ENCODE measurements around the gene KCNK5.

Gene KCNK5

GRCh38 chr6:39197521-39197920, 31.8 kb downstream of the KCNK5 start:
- H3K4me2 ChIP-seq = no peak overlapping the region
- H3K4me3 ChIP-seq (IDR thresholded peaks at IDR 0.05; ENCODE audit: insufficient read depth, low read depth, low read length) = no peak overlapping the region
- H2AFZ ChIP-seq (ENCODE audit: low read depth) = no peak overlapping the region
- no peaks in the 10 kb centered on the region for H3K27me3 ChIP-seq (ENCODE audit: insufficient read depth, low read depth)
- H3K4me1 ChIP-seq (ENCODE audit: low read depth, poor library complexity, severe bottlenecking) = no peaks in the 10 kb centered on the region
- no peaks in the 10 kb centered on the region for H3K79me2 ChIP-seq (ENCODE audit: insufficient read depth, low read depth)
- H3K36me3 ChIP-seq (ENCODE audit: insufficient read depth) = no peaks in the 10 kb centered on the region
- no peak overlapping the region for H3K9ac ChIP-seq
- no peak overlapping the region for H3K27ac ChIP-seq
- no peak for TF ChIP-seq CTCF (conservative IDR thresholded peaks at IDR 0.05; ENCODE audit: low read depth, low read length)
- H4K20me1 ChIP-seq (ENCODE audit: insufficient read depth) = no peaks in the 10 kb centered on the region

GRCh38 chr6:39196673-39197091, 32.6 kb downstream of the KCNK5 start:
- H3K27me3 ChIP-seq (ENCODE audit: insufficient read depth, low read depth) = no peaks in the 10 kb centered on the region
- TF ChIP-seq CTCF (conservative IDR thresholded peaks at IDR 0.05; ENCODE audit: low read depth, low read length) = no peak
- no peak overlapping the region for H3K4me3 ChIP-seq (IDR thresholded peaks at IDR 0.05; ENCODE audit: insufficient read depth, low read depth, low read length)
- no peak overlapping the region for H3K9ac ChIP-seq
- no peaks in the 10 kb centered on the region for H4K20me1 ChIP-seq (ENCODE audit: insufficient read depth)
- no peak overlapping the region for H3K27ac ChIP-seq
- H3K4me1 ChIP-seq (ENCODE audit: low read depth, poor library complexity, severe bottlenecking) = no peaks in the 10 kb centered on the region
- no peaks in the 10 kb centered on the region for H3K79me2 ChIP-seq (ENCODE audit: insufficient read depth, low read depth)
- H3K4me2 ChIP-seq = no peak overlapping the region
- no peak overlapping the region for H2AFZ ChIP-seq (ENCODE audit: low read depth)
- H3K36me3 ChIP-seq (ENCODE audit: insufficient read depth) = no peaks in the 10 kb centered on the region

GRCh38 chr6:39195792-39196385, 33.4 kb downstream of the KCNK5 start:
- Histone ChIP-seq H3K4me2 (no peak overlapping the region), H4K20me1 (ENCODE audit: insufficient read depth) (no peaks in the 10 kb centered on the region), H3K79me2 (ENCODE audit: insufficient read depth, low read depth) (no peaks in the 10 kb centered on the region), H3K4me3 (IDR thresholded peaks at IDR 0.05; ENCODE audit: insufficient read depth, low read depth, low read length) (no peak overlapping the region), H2AFZ (ENCODE audit: low read depth) (no peak overlapping the region), H3K4me1 (ENCODE audit: low read depth, poor library complexity, severe bottlenecking) (no peaks in the 10 kb centered on the region), H3K9ac (no peak overlapping the region), H3K36me3 (ENCODE audit: insufficient read depth) (no peaks in the 10 kb centered on the region), H3K27ac (no peak overlapping the region), H3K27me3 (ENCODE audit: insufficient read depth, low read depth) (no peaks in the 10 kb centered on the region)
- no peak for TF ChIP-seq CTCF (conservative IDR thresholded peaks at IDR 0.05; ENCODE audit: low read depth, low read length)

- H3K4me1 ChIP-seq (ENCODE audit: low read depth, poor library complexity, severe bottlenecking) = no peaks in the 10 kb centered on the region
- no peak overlapping the region for H3K27ac ChIP-seq
- no peak overlapping the region for H3K4me2 ChIP-seq
- H3K79me2 ChIP-seq (ENCODE audit: insufficient read depth, low read depth) = no peaks in the 10 kb centered on the region
- no peak overlapping the region for H3K9ac ChIP-seq
- TF ChIP-seq CTCF (conservative IDR thresholded peaks at IDR 0.05; ENCODE audit: low read depth, low read length) = no peak
- H3K36me3 ChIP-seq (ENCODE audit: insufficient read depth) = no peaks in the 10 kb centered on the region
- H4K20me1 ChIP-seq (ENCODE audit: insufficient read depth) = no peaks in the 10 kb centered on the region
- no peak overlapping the region for H3K4me3 ChIP-seq (IDR thresholded peaks at IDR 0.05; ENCODE audit: insufficient read depth, low read depth, low read length)
- H3K27me3 ChIP-seq (ENCODE audit: insufficient read depth, low read depth) = no peaks in the 10 kb centered on the region
- H2AFZ ChIP-seq (ENCODE audit: low read depth) = no peak overlapping the region
Observed at GRCh38 chr6:39194466-39194865, 34.8 kb downstream of the KCNK5 start.

Data from KMS-11 (cell line).